Thyroid gland (tissue), 4 donors: ENCODE measurements around the gene SGPP1.

Experiments used
- POLR2A ChIP-seq, 2 donors: fragments of 450-650 bp; IDR thresholded peaks; one replicate each; pipeline ENCODE4 v1.6.1; 2017; ENCODE audit warnings: antibody characterized with exemption in 2 of 2, mild to moderate bottlenecking in 2 of 2, moderate library complexity in 1 of 2
- TF ChIP-seq, protein P1 (sequence below), 6 experiments: fragments of 200-600 bp in 3 of 6; fragments of 450-650 bp in 3 of 6; sonication (generic) in 3 of 6; IDR thresholded peaks; one replicate each; pipeline ENCODE4 v1.5.1; 2016 to 2019; ENCODE audit warnings: antibody characterized with exemption in 6 of 6, mild to moderate bottlenecking in 2 of 6, inconsistent platforms in 1 of 6, moderate library complexity in 1 of 6

GRCh38 chr14:63682727-63683593 lies 44.9 kb downstream of the SGPP1 start:
- TF ChIP-seq, protein P1, sequence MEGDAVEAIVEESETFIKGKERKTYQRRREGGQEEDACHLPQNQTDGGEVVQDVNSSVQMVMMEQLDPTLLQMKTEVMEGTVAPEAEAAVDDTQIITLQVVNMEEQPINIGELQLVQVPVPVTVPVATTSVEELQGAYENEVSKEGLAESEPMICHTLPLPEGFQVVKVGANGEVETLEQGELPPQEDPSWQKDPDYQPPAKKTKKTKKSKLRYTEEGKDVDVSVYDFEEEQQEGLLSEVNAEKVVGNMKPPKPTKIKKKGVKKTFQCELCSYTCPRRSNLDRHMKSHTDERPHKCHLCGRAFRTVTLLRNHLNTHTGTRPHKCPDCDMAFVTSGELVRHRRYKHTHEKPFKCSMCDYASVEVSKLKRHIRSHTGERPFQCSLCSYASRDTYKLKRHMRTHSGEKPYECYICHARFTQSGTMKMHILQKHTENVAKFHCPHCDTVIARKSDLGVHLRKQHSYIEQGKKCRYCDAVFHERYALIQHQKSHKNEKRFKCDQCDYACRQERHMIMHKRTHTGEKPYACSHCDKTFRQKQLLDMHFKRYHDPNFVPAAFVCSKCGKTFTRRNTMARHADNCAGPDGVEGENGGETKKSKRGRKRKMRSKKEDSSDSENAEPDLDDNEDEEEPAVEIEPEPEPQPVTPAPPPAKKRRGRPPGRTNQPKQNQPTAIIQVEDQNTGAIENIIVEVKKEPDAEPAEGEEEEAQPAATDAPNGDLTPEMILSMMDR (IDR thresholded peaks at IDR 0.05): no peak
- TF ChIP-seq POLR2A (IDR thresholded peaks at IDR 0.05): no peak
